Tongue (tissue), 2 donors: ENCODE data around the gene KHK. TPM values are rescaled to one million over a fixed set of nuclear protein-coding genes. Genes with fewer than 3 reads are reported as not detected.

Source experiments
- DNase-seq: peaks from one replicate; pipeline ENCODE4 v3.0.0-alpha.2; 2015
- total RNA-seq: library from RNA; depleted of rRNA; stranded (reverse); fragments of >200 nt; gene quantifications from one replicate; pipeline ENCODE4 v1.2.3, GENCODE V29; 2014

KHK gene
- total RNA-seq, 1 donor from 2014 or later: 1.6 TPM

DNA sequence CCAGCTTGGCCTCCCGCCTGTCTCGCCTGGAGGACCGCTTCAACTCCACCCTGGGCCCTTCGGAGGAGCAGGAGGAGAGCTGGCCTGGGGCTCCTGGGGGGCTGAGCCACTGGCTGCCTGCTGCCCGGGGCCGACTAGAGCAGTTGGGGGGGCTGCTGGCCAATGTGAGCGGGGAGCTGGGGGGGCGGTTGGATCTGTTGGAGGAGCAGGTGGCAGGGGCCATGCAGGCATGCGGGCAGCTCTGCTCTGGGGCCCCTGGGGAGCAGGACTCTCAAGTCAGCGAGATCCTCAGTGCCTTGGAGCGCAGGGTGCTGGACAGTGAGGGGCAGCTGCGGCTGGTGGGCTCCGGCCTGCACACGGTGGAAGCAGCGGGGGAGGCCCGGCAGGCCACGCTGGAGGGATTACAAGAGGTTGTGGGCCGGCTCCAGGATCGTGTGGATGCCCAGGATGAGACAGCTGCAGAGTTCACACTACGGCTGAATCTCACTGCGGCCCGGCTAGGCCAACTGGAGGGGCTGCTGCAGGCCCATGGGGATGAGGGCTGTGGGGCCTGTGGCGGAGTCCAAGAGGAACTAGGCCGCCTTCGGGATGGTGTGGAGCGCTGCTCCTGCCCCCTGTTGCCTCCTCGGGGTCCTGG, 3.7 kb upstream of the KHK start:
- DNase-seq: peak; percentile 68

DNA sequence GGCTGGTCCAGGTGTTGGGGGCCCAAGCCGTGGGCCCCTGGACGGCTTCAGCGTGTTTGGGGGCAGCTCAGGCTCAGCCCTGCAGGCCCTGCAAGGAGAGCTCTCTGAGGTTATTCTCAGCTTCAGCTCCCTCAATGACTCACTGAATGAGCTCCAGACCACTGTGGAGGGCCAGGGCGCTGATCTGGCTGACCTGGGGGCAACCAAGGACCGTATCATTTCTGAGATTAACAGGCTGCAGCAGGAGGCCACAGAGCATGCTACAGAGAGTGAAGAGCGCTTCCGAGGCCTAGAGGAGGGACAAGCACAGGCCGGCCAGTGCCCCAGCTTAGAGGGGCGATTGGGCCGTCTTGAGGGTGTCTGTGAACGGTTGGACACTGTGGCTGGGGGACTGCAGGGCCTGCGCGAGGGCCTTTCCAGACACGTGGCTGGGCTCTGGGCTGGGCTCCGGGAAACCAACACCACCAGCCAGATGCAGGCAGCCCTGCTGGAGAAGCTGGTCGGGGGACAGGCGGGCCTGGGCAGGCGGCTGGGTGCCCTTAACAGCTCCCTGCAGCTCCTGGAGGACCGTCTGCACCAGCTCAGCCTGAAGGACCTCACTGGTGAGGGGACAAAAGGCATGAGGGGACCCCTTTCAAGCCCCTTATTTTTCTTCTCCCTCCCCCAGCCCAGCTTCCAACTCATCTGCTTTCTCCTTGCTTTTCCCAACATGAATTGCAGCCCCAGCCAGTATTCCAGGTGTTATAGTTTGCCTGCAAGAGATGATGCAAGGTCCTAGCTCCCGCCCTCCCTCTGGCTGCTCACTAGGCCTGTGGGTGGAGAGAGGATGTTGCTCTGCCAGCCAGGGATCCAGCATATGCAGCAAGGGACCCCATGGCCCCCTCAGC, 2.9 kb upstream of the KHK start:
- no peak for DNase-seq

DNA sequence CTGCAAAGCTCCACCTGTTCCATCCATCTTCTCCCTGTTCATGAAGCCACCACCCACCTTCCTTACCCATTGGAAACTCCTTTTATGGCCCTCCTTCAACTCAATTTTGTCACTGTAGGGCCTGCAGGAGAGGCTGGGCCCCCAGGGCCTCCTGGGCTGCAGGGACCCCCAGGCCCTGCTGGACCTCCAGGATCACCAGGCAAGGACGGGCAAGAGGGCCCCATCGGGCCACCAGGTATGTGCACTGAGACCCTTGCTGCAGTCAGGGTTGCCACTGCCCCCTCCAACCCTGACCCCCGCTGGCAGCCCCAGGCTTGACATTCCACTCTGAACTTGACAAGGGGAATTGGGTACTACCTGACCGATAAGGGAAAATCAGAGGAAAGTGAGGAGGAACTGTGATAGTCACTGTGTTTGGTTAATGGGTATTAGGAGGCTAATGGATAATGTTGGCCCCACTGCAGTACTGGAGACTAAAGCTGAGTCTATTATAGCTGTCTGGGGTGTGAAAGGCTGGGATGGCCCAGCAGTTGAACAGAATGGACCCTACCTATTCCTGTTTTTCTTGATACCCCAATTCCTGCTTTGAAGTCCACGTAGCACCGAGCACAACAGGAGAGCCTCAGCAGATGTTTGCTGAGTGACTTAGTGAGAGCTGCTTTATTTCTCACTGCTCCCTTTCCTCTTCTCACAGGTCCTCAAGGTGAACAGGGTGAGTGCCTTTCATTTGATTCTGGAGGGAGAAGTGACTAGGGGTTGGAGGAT, 2.1 kb upstream of the KHK start:
- no peak for DNase-seq

DNA sequence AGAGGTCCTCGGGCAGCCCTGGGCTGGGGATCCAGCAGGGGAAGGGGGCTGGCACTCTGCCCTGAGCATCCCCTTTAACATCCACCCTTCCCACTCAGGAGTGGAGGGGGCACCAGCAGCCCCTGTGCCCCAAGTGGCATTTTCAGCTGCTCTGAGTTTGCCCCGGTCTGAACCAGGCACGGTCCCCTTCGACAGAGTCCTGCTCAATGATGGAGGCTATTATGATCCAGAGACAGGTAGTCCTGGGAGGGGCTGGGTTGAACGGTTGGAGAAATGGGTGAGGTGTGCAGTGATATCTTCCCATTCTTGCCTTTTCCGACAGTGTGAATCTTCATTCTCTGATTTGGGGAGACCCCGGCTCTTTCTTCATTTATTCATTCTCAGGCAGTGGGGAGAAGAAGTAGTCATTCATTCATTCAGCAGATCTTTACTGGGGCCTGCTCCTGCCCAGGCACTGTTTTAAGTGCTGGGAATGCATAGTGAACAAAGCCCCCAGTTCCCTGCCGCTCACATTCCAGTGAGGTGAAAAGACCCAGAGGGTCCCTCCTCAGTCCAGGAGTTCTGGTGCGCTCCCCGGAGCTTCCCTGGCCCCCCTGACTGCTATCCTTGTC, 1.4 kb upstream of the KHK start:
- DNase-seq: no peak

DNA sequence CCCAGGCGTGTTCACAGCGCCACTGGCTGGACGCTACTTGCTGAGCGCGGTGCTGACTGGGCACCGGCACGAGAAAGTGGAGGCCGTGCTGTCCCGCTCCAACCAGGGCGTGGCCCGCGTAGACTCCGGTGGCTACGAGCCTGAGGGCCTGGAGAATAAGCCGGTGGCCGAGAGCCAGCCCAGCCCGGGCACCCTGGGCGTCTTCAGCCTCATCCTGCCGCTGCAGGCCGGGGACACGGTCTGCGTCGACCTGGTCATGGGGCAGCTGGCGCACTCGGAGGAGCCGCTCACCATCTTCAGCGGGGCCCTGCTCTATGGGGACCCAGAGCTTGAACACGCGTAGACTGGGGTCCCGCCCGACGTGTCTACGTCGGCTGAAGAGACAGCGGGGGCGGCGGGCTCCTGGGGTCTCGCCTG, 891 bp upstream of the KHK start:
- DNase-seq: peak; percentile 71

DNA sequence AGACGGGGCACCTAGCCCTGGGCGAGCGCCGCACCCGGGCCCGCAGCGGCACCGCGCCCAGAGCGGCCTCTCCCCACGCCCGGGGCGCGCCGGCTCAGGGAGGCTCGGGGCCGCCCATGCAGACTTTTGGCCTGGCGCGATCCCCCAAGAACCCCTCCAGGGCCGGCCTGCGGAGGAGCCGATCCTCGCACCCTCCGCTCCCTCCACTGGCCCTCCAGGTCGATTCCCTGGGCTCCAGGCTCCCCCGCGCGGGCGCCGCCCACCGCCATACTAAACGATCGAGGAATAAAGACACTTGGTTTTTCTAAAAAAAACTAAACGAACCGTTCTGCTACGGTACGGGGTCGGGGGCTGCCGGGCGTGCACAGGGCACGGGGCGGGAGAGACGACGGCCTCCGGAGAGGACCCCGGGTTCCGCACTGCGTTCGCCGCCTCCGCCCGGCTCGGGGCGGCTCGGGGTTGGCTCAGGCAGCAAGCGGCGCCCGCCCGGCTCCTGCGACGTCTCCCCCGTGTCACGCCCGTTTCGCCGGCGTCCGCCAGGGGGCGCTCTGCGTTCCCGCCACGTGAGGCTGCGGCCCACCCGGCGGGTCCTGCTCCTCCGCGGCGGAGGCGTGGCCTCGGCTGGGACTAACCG, 365 bp upstream of the KHK start:
- peak; percentile 98 for DNase-seq

DNA sequence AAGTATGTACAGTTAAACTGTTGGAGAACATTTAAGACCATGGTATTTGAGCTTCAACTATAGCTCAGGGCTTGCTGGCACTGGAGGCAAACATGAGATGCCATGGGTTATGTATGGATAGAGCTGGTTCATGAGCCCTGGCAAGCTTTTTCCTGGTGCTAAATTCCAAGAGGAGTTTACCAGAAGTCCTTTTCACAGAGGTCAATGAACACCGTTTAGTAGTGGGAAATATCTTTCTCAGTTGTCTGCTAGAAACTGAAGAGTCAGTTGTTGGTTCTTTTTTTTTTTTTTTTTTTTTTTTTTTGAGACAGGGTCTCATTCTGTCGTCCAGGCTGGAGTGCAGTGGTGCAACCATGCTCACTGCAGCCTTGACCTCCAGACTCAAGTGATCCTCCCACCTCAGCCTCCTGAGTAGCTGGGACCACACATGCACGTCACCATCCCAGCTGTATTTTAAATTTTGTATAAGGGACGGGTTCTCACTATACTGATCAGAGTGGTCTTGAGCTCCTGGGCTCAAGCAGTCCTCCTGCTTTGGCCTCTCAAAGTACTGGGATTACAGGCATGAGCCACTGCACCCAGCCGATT, 1.3 kb downstream of the KHK start:
- DNase-seq: no peak

DNA sequence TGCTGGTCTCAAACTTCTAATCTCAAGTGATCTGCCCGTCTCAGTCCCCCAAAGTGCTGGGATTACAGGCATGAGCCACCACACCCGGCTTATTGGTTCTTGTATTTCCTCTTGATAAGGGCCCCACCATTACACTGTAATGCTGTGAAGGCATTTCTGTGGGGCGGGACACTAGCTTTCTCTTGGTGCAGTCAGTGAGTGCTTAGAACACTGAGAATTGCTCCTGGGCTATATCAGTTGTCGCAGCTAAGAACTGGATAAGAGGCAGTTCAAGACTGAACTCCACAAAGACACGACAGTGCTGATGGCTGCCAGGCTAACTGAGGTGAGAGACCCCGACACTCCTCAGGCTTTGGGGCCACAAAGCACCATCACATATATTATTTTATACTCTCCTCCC, 2.1 kb downstream of the KHK start:
- DNase-seq: no peak

DNA sequence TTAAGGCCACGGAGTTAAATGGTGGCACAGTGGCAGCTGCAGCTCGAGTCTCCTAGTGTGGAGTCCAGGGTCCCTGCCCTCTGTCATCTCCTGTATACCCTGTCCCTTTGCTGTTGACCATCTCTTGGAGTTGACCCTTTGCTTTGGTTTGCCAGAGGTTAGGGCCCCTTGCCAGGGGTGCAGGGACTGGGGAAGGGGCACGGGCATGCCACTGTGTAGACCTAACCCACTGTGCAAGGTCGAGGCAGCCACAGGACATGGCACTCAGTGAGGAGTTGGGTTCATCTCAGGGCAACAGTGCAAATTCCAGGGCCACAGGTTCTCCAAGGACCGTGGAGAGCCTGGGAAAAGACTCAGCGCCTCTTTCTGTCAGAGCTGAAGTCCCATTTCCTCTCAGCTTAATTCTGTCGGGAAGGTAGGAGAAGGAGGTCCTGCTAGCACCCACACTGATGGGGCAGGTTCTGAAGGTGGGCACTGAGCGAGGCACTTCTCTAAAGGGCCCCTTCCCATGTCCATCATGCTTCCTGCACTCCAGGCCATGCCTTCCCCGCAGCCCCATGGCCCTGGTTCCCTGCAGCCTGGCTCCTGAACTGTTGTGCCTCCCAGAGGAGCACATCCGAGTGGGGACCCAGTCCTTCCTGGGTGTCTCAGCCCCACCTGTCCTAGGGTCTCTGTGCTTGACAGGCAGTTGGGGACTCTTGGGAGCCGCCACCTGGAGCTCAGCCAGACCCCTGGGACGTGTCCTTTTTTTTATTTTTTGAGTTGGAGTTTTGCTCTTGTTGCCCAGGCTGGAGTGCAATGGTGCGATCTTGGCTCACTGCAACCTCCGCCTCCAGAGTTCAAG, 2.8 kb downstream of the KHK start:
- no peak for DNase-seq

DNA sequence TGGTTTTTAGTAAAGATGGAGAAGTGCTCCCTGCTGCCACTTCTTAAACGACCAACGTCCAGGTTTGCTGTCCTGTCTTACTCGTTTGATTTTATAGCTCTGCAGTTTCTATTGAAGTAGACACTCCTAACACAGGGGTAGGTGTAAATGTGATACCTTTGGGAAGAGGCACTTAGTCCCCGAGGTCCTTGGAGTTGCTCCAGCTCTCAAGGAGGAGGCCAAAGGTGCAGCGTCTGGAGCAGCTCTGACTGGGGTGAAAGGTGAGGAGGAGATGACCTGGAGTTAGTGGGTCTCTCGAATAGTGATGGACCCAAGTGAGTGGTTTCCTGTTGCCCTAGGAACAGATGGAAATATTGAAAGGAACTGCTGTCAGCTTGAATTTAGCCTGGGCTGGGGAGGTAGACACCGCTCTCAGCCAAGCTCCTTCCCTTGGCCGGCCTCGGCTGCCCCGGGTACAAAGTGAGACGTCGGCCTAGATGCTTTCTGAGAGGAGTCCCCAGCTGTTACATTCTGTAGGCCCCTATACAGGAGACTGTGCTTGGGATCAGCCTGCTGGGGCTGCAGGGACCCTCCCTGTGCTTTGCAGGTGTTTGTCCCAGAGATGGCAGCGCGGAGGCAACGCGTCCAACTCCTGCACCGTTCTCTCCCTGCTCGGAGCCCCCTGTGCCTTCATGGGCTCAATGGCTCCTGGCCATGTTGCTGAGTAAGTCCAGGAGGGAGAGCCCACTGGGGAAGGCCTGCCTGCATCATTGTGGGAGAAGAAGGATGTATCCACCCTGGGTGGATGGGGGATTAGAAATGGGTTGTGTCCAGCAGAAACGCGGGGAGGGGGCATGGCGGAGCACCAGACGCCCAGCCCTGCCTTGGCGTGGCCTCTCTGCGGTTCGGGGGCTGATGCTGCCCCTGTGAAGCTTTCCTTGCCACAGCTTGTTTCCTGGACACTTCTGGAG, 5.4 kb downstream of the KHK start:
- DNase-seq: no peak

DNA sequence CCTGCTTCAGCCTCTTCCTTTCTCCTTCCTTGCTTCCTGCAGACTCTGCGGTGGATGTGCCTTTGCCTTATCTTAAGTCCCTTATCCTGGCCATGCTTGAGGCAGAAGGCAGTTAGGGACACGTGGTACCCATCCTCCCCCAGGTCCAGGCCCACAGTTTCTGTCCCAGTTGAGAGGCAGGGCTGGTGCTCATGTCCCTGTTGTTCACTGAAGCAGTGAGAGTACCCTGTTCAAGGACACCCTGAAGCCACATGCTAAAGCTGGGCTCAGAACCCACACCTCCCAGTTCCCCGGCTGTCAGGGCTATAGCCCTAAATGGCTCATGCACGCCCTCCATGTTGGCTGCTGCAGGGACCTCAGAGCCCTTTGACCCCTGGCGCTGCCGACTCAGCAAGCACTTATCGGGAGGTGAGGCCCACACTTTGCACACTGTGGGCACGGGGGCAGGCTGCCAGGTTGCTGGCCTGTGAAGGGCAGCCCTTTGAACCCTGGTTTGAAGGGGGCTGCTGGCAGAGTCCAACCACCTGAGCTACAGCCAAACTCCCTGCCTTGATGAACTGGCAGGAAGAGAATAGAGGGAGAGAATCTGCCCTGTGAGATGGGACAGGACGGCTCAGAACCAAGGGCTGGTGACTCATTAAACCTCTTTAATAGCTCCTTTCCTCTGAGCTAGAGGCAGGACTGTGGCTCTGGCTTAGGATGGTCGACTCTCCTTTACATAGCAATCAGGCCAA, 6.3 kb downstream of the KHK start:
- no peak for DNase-seq

DNA sequence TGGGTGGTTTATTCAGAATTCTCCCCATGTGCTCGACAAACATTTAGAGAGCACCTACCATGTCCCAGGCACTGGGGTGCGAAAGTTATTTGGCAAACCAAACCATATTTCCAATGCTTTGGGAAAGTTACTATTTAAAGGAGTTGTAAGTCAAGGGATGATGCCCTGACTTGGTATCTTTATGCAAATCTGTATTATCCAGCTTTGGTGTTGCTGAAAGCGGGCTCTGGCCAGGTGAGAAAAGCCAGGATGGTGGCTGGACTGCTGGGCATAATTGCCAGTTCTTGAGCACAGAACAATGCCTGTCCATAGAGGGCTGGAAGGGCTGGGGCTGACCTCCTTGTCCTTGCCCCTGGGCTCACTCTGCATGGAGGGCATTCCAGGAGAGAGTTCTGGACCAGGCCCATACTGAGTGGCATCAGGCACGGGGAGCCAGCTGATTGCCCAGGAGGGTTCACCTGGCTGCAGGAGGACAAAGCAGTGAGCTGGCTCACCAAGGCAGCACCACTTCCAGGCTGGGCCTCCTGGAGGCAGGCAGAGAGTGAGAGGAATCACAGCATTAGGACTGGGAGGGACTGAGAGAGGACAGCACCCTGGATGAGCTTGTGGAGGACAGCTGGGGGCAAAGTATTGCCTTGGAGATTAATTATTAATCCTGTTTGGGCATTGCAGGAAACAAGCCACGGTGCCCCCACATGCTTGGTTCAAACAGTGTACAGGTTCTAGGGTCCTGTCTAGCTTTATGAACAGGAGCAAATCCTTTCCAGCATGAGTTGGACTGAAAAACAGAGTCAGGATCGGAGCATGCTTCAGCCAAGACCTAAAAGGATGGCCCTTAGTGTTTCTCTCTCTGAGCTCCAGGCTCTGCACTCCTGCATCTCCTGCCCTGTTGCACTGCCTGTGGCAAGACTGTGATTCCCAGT, 7.1 kb downstream of the KHK start:
- DNase-seq: no peak

DNA sequence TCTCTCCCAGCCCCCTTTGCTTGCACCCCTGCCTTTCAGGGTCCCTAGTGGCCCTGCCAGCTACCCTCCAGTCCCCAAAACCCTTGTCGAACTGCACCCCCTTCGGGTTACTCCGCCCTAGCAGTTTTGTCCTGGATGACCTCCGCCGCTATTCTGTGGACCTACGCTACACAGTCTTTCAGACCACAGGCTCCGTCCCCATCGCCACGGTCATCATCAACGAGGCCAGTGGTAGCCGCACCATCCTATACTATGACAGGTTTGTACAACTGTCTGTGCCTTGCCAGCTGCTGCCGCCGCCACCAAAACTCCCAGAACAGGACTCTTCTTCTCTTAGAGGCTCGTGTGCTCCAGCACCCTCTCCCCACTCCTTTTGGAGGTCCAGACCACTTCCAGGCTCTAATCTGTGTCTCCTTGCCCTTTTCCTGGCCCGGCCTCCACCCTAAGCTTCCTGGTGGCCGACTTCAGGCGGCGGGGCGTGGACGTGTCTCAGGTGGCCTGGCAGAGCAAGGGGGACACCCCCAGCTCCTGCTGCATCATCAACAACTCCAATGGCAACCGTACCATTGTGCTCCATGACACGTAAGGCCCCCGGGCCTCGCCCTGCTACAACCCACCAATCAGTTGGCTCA, 7.9 kb downstream of the KHK start:
- DNase-seq: no peak

DNA sequence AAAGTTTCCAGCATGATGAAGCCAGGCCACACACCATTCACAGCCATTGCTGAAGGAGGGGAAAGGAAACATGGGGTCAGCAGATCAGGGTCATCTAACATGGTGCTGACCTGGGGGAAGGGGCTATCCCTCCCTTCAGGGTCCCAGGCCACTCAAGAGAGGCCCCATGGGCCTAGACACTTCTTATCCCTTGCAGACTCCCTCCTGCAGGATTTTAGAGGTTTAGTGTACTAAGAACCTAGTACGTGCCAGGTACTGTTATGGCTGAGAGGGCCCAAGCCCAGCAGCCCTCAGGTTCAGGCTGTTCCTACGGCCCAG, 8.8 kb downstream of the KHK start:
- DNase-seq: no peak

DNA sequence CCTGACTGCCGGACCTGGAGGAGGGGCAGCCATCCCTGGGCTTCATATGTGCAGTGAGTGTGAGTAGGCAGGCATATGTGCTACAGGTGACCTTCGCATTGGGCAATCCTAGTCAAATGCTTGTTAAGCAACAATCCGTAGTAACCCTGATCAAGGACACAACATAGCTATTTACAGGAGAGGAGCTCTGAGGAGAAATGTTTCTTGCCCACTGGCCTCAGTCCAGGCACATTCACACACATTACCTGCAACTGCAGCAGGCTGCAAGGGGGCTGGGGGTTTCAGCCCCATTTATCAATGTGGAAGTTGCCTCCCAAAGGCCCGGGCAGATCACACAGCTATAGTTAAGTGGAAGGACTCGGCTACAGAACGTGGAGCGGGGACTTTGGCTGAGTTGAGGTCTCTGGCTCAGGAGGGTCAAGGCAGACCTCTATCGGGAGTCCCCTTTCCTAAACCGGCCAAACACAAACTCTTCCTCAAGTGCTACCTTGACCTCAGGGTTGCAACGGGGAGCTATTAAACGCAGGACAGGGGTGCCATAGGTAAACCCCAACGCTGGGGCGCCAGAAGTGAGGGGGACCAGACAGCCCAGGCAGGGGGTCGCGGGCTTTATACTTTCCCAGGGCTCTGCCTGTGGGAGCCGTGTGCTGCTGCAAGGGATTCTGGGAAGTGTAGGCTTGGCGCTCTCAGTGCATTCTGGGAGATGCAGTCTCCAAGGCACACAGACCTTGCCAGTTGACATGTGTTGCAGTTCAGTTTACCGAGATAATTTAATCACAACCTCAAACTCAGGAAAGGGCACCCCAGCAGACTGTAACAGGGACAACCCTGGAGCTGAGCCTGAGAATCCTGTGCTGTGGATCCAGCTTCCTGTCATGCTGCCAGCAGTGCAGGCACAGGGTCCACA, 9.4 kb downstream of the KHK start:
- DNase-seq: peak; percentile 84

DNA sequence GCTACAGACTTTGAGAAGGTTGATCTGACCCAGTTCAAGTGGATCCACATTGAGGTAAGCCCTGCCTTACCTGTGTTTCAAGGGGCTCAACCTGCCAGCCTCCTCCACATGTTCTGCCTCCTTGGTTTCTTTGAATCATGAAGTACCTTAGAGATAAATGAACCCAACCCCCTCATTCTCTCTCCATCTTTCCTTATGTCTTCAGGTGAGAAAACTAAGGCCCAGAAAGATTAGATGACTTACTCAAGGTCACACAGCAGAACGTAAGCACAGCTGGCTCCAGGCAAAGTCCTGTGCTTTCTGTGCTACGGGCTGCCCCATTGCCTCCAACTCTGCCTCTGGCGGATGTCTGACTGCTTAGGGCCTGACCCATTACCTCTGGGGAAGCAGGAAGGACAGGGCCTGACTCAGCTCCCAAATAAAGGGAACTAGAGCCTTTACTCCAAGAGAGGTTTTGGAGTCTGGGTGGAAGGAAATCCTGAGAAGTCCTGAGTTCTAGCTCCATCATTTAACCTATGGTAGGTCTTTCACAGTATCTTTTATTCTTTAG, 10.3 kb downstream of the KHK start:
- DNase-seq: no peak
